Colonic mucosa (tissue), 4 donors: ENCODE results near the gene DAAM1. TPM values are rescaled to one million over a fixed set of nuclear protein-coding genes. Genes with fewer than 3 reads are reported as not detected.

ENCODE experiments used
- DNase-seq: peaks from one replicate; pipeline ENCODE4 v3.0.0-alpha.2; 2020
- H3K27ac ChIP-seq: fragments of 200-600 bp; one replicate; pipeline ENCODE4 v1.8.0; 2021
- H3K27me3 ChIP-seq: fragments of 200-600 bp; one replicate; pipeline ENCODE4 v1.8.0; 2021
- H3K36me3 ChIP-seq: fragments of 200-600 bp; one replicate; pipeline ENCODE4 v1.8.0; 2021
- H3K4me1 ChIP-seq: fragments of 200-600 bp; one replicate; pipeline ENCODE4 v1.8.0; 2021; ENCODE audit warnings: mild to moderate bottlenecking
- H3K4me3 ChIP-seq: fragments of 200-600 bp; one replicate; pipeline ENCODE4 v1.8.0; 2021
- H3K9ac ChIP-seq, 2 donors: one replicate each; pipeline ENCODE4 v1.7.0; 2013; ENCODE audit warnings: control low read depth in 2 of 2, low read depth in 2 of 2, low read length in 2 of 2
- H3K9me3 ChIP-seq: fragments of 200-600 bp; one replicate; pipeline ENCODE4 v1.8.0; 2021
- intact Hi-C: fragments of 100-400 bp; cut with DNase I; formaldehyde crosslinking; loops from one replicate; pipeline ENCODE4 v1.14.1; 2022
- total RNA-seq, 2 donors: library from RNA; stranded (reverse); fragmentation: NEBNext Ultra II Directional in 1 of 2; extraction: Animal tissue kit (Norgen Biotek cat#: 25700) in 1 of 2; gene quantifications; one replicate each; pipeline ENCODE4 v1.2.1, GENCODE V29; 2021
- TF ChIP-seq, protein P1 (sequence below): fragments of 200-600 bp; IDR thresholded peaks from one replicate; pipeline ENCODE4 v1.8.0; 2022; ENCODE audit warnings: antibody characterized with exemption, mild to moderate bottlenecking
- donor health status: healthy.
- donor health status: DM: no; HTN: no; CAD: no.
- donor health status: DM: no; HTN: no; CAD: no.

Gene DAAM1
- total RNA-seq, 2 donors from 2014 or later, result 35.0 to 52.4 TPM

DNA sequence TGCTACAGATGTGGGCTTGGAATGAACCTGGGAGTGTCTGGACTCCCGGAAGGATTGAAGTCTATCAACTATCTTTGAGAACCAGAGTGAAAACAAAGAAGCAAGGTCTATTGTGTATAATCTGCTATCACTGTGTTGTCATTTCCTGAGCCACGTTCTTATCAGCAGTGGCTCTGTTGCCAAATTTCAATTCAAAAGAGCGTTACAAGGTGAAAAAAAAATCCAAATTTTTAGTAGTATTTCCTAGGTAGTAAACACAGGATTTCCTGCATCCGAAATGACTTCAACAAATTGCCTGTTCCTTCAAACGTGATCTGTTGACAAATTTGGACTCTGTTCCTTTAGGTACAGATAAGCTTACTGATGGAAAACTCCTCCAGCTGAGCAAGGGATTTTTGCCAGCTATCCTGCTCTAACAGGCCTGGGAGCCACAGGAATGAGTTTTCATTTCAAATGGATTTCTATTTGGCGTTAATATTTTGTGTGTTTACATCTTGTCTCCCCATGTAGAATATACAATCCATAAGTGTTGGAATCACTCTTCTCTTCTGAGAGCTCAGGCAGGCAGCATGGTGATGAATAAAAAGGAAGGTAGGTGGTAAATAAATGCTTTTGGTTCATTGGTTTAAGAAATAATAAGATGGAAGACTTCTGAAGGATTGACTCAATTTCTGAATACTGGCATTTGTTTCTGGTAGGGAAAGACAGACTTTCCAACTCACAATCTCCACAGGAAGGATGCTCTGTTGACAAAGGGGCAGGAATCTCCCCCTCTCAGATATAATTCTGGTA, 218.2 kb downstream of the DAAM1 start:
- Histone ChIP-seq H3K27me3 (no peaks in the 10 kb centered on the region), H3K36me3 (no peaks in the 10 kb centered on the region), H3K4me1 (no peaks in the 10 kb centered on the region), H3K4me3 (no peak overlapping the region), H3K9ac (no peak overlapping the region), H3K27ac (no peak overlapping the region), H3K9me3 (no peaks in the 10 kb centered on the region)
- TF ChIP-seq, protein P1, sequence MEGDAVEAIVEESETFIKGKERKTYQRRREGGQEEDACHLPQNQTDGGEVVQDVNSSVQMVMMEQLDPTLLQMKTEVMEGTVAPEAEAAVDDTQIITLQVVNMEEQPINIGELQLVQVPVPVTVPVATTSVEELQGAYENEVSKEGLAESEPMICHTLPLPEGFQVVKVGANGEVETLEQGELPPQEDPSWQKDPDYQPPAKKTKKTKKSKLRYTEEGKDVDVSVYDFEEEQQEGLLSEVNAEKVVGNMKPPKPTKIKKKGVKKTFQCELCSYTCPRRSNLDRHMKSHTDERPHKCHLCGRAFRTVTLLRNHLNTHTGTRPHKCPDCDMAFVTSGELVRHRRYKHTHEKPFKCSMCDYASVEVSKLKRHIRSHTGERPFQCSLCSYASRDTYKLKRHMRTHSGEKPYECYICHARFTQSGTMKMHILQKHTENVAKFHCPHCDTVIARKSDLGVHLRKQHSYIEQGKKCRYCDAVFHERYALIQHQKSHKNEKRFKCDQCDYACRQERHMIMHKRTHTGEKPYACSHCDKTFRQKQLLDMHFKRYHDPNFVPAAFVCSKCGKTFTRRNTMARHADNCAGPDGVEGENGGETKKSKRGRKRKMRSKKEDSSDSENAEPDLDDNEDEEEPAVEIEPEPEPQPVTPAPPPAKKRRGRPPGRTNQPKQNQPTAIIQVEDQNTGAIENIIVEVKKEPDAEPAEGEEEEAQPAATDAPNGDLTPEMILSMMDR, result no peak
- no peak for DNase-seq
- intact Hi-C loops, result no loop called here

GRCh38 chr14:59407246-59408010, 219.0 kb downstream of the DAAM1 start:
- no peaks in the 10 kb centered on the region for H3K36me3 ChIP-seq
- no peak overlapping the region for H3K9ac ChIP-seq
- no peak overlapping the region for H3K27ac ChIP-seq
- no peaks in the 10 kb centered on the region for H3K27me3 ChIP-seq
- intact Hi-C loops, result no loop called here
- H3K9me3 ChIP-seq, result no peaks in the 10 kb centered on the region
- DNase-seq, result no peak
- H3K4me1 ChIP-seq, result no peaks in the 10 kb centered on the region
- TF ChIP-seq, protein P1, result no peak
- H3K4me3 ChIP-seq, result no peak overlapping the region

DNA sequence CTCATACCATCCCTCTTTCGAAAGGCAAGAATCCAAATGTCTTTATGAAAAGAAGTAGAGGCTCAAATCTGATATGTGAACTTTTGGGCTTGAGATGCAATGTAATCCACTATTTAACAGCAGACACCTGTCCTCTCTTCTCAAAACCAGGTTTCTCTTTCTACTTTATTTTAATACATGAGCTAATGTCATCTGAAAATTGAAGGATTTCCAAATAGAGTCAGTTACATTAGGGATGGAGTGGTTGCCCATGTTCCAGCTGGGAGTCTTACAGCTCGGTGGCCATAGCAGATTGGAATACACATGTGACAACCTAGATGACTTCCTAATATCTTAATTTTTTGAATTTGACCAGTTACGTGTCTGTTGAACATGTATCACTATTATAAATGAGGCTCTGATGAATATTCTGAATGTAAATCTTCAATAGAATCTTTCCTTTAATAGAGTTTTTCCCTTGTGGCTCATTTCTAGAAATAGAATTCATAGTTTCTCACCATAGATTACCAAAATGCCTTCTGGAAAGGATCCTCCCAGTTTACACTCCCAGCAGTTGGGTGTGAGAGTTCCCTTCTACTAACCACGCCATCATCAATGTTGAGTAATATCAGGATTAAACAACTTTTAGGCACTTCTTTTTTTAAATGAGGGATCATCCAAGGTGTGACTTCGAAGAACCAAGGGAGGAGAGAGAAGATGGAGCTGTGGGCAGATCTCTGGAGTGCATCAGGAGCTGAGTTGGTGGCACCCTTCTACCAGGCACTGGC, 227.6 kb downstream of the DAAM1 start:
- intact Hi-C loops, result no loop called here
- H3K36me3 ChIP-seq, result no peaks in the 10 kb centered on the region
- no peaks in the 10 kb centered on the region for H3K27me3 ChIP-seq
- DNase-seq, result no peak
- H3K4me3 ChIP-seq, result no peak overlapping the region
- no peak overlapping the region for H3K9ac ChIP-seq
- H3K4me1 ChIP-seq, result no peaks in the 10 kb centered on the region
- no peaks in the 10 kb centered on the region for H3K9me3 ChIP-seq
- no peak overlapping the region for H3K27ac ChIP-seq
- TF ChIP-seq, protein P1, result no peak

GRCh38 chr14:59417311-59417710, 228.8 kb downstream of the DAAM1 start:
- no peaks in the 10 kb centered on the region for H3K4me1 ChIP-seq
- no peaks in the 10 kb centered on the region for H3K36me3 ChIP-seq
- TF ChIP-seq, protein P1, result no peak
- no peak overlapping the region for H3K27ac ChIP-seq
- H3K27me3 ChIP-seq, result no peaks in the 10 kb centered on the region
- no peak overlapping the region for H3K9ac ChIP-seq
- intact Hi-C loops, result no loop called here
- no peaks in the 10 kb centered on the region for H3K9me3 ChIP-seq
- no peak overlapping the region for H3K4me3 ChIP-seq
- DNase-seq, result no peak

DNA sequence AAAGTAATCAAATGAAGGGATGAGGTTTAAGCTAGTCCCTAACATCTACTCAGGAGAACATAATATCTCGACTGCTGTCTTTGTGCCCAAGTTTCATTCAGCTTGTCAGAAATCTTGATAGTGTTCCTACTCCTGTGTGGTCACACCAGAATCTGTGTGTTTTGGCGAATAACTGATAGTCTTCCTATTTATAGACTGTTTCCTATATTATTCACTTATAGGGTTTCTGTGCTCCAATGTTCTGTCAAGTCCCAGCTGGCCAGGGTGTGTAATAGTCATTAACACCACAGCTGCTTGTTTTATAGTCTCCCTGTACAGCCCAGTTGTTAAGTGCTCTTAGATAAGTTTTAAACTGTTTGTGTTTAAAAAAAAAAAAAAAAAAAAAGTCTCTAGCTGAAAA, 230.8 kb downstream of the DAAM1 start:
- Histone ChIP-seq H3K27ac (no peak overlapping the region), H3K9ac (no peak overlapping the region), H3K9me3 (no peaks in the 10 kb centered on the region), H3K27me3 (no peaks in the 10 kb centered on the region), H3K4me3 (no peak overlapping the region), H3K4me1 (no peaks in the 10 kb centered on the region), H3K36me3 (no peaks in the 10 kb centered on the region)
- DNase-seq, result no peak
- intact Hi-C loops, result no loop called here
- TF ChIP-seq, protein P1, result no peak
